ENCODE data around the gene NOXRED1. TPM values are rescaled to one million over a fixed set of nuclear protein-coding genes. Genes with fewer than 3 reads are reported as not detected.

The NOXRED1 gene
- polyA plus RNA-seq, 3 donors: 0.10 to 0.24 (median 0.22) TPM

GRCh38 chr14:77356899-77357298 is 66.4 kb downstream of the NOXRED1 start:
- no peak overlapping the region for H3K27ac ChIP-seq (ENCODE audit: low read depth, low read length)
- WGBS, 3 donors: 86 to 98% (median 95%) methylated on average over 4 of the region's 4 CpGs

DNA sequence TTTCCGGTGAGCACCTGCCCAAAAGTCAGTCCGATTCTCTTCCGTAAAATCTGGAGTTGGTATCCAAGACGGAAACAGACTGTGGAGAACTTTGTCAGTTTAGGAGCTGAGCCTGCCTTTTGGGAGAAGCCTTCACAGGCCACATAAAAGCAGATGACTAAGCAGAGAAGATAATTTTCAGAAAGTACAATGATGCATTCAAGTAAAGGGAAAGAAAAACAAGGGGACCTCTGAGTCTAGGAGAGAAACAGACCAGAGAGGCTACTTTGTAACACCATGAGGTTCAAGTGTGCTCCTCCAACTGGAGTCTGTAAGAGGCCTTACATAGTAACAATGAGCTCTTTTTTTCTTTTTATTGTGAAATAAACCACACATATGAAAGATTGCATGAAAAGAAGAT is 67.5 kb downstream of the NOXRED1 start:
- 94 to 98% (median 95%) methylated on average over 4 of the region's 4 CpGs for WGBS, 3 donors
- no peak overlapping the region for H3K27ac ChIP-seq (ENCODE audit: low read depth, low read length)

- H3K27ac ChIP-seq (ENCODE audit: low read depth, low read length): no peak overlapping the region
- WGBS, 3 donors: 89 to 91% (median 91%) methylated on average over 5 of the region's 5 CpGs
Measured at GRCh38 chr14:77353469-77354141, 69.7 kb downstream of the NOXRED1 start.

GRCh38 chr14:77347751-77348150 is 75.6 kb downstream of the NOXRED1 start:
- no peak overlapping the region for H3K27ac ChIP-seq (ENCODE audit: low read depth, low read length)
- 29 to 72% (median 30%) methylated on average over 3 of the region's 3 CpGs for WGBS, 3 donors

DNA sequence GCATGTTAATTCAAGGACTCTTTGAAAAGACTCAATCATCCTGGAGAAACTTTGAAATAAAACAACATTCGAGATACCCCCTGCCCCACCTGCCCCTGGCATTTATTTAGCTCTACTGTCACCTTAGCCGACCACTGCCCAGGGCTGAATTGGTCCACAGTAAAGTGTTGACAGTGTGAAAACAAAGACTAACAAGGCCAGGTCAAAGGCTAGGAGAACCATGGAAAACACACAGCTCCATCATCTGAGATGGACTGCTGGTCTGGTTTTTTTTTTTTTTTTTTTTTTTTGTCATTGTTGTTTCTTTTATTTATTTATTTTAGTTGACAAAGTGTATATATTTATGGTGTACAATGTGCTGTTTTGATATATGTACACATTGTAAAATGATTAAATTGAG is 76.8 kb downstream of the NOXRED1 start:
- H3K27ac ChIP-seq (ENCODE audit: low read depth, low read length): no peak overlapping the region
- WGBS, 3 donors: 80 to 95% (median 93%) methylated on average over 2 of the region's 2 CpGs

GRCh38 chr14:77344377-77344996 is 78.8 kb downstream of the NOXRED1 start:
- H3K27ac ChIP-seq (ENCODE audit: low read depth, low read length): no peak overlapping the region
- WGBS, 3 donors: 72 to 86% (median 80%) methylated on average over 3 of the region's 3 CpGs

Other genes starting within 250 kb of the NOXRED1 start
- gene TMEM63C, start 241.7 kb downstream of the NOXRED1 start, polyA plus RNA-seq: 1 to 10 TPM in 1 of 3 donors, under 1 TPM in 1, not detected in 1; 0.12 to 1.8 TPM
- gene NGB, start 152.3 kb downstream of the NOXRED1 start, polyA plus RNA-seq: under 1 TPM in 1 of 3 donors, not detected in 2; 0.14 TPM
- gene POMT2, start 102.6 kb downstream of the NOXRED1 start, polyA plus RNA-seq: 10 to 100 TPM in 1 of 3 donors, 1 to 10 TPM in 2; 8.1 to 12.4 (median 9.3) TPM
- 10 to 100 TPM; 15.2 to 33.1 (median 19.6) TPM for gene GSTZ1, start 102.5 kb downstream of the NOXRED1 start, polyA plus RNA-seq
- gene TMED8, start 46.4 kb downstream of the NOXRED1 start, polyA plus RNA-seq: 1 to 10 TPM; 3.0 to 6.4 (median 4.2) TPM
- gene SAMD15, start 46.1 kb downstream of the NOXRED1 start, polyA plus RNA-seq: under 1 TPM; 0.30 to 0.54 (median 0.34) TPM
- gene VIPAS39, start 34.1 kb upstream of the NOXRED1 start, polyA plus RNA-seq: 1 to 10 TPM; 7.8 to 9.7 (median 8.5) TPM
- gene AHSA1, start 34.6 kb upstream of the NOXRED1 start, polyA plus RNA-seq: 10 to 100 TPM; 42.9 to 85.5 (median 82.6) TPM
- under 1 TPM in 1 of 3 donors, not detected in 2; 0.24 TPM for gene ISM2, start 75.3 kb upstream of the NOXRED1 start, polyA plus RNA-seq
- gene SPTLC2, start 193.1 kb upstream of the NOXRED1 start, polyA plus RNA-seq: 10 to 100 TPM in 1 of 3 donors, 1 to 10 TPM in 2; 5.4 to 11.3 (median 6.9) TPM

Measured in adipose tissue (tissue), 3 donors.